Measurements from ENCODE around the gene ATP2B2. TPM values are rescaled to one million over a fixed set of nuclear protein-coding genes. Genes with fewer than 3 reads are reported as not detected.

ATP2B2 gene
- total and polyA plus RNA-seq, 2 of the 8 experiments (the other 6 are each of a cell fraction or from before 2014, with no cell fraction given): 0.14 to 1.2 TPM

DNA sequence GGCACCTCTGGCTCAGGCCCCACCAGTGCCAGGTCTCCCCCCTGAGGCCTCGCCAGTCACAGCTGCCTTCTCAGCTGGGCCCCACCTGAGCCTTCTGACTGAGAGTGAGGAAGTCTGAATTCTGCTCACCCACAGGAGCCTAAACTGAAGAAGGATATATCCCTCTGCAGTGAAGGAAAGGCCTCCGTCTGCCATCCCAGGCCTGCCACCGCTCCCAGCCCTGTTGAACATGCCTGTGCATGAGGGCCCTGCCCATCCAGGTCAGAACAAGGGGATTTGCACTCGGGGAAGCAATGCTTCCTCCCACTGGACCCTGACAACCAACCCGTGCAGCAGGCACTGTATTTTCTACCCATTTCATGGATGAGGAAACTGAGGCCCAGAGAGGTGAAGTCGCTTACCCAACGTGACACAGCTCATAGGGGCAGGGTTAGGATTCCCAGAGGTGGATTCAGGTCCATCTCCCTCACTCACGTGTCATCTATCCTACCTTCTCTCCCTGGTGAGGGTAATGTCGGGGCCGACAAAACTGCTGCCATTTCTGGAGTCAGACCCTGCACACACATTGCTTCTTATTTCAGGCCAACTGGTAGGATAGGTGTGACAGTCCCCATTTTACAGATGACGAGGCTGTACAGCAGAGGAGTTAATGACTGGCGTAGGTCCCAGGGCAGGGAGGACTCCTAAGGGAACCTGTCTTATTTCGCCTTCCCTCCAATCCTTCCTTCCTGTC, 22.6 kb downstream of the ATP2B2 start (continued):
- TF ChIP-seq, protein P1, sequence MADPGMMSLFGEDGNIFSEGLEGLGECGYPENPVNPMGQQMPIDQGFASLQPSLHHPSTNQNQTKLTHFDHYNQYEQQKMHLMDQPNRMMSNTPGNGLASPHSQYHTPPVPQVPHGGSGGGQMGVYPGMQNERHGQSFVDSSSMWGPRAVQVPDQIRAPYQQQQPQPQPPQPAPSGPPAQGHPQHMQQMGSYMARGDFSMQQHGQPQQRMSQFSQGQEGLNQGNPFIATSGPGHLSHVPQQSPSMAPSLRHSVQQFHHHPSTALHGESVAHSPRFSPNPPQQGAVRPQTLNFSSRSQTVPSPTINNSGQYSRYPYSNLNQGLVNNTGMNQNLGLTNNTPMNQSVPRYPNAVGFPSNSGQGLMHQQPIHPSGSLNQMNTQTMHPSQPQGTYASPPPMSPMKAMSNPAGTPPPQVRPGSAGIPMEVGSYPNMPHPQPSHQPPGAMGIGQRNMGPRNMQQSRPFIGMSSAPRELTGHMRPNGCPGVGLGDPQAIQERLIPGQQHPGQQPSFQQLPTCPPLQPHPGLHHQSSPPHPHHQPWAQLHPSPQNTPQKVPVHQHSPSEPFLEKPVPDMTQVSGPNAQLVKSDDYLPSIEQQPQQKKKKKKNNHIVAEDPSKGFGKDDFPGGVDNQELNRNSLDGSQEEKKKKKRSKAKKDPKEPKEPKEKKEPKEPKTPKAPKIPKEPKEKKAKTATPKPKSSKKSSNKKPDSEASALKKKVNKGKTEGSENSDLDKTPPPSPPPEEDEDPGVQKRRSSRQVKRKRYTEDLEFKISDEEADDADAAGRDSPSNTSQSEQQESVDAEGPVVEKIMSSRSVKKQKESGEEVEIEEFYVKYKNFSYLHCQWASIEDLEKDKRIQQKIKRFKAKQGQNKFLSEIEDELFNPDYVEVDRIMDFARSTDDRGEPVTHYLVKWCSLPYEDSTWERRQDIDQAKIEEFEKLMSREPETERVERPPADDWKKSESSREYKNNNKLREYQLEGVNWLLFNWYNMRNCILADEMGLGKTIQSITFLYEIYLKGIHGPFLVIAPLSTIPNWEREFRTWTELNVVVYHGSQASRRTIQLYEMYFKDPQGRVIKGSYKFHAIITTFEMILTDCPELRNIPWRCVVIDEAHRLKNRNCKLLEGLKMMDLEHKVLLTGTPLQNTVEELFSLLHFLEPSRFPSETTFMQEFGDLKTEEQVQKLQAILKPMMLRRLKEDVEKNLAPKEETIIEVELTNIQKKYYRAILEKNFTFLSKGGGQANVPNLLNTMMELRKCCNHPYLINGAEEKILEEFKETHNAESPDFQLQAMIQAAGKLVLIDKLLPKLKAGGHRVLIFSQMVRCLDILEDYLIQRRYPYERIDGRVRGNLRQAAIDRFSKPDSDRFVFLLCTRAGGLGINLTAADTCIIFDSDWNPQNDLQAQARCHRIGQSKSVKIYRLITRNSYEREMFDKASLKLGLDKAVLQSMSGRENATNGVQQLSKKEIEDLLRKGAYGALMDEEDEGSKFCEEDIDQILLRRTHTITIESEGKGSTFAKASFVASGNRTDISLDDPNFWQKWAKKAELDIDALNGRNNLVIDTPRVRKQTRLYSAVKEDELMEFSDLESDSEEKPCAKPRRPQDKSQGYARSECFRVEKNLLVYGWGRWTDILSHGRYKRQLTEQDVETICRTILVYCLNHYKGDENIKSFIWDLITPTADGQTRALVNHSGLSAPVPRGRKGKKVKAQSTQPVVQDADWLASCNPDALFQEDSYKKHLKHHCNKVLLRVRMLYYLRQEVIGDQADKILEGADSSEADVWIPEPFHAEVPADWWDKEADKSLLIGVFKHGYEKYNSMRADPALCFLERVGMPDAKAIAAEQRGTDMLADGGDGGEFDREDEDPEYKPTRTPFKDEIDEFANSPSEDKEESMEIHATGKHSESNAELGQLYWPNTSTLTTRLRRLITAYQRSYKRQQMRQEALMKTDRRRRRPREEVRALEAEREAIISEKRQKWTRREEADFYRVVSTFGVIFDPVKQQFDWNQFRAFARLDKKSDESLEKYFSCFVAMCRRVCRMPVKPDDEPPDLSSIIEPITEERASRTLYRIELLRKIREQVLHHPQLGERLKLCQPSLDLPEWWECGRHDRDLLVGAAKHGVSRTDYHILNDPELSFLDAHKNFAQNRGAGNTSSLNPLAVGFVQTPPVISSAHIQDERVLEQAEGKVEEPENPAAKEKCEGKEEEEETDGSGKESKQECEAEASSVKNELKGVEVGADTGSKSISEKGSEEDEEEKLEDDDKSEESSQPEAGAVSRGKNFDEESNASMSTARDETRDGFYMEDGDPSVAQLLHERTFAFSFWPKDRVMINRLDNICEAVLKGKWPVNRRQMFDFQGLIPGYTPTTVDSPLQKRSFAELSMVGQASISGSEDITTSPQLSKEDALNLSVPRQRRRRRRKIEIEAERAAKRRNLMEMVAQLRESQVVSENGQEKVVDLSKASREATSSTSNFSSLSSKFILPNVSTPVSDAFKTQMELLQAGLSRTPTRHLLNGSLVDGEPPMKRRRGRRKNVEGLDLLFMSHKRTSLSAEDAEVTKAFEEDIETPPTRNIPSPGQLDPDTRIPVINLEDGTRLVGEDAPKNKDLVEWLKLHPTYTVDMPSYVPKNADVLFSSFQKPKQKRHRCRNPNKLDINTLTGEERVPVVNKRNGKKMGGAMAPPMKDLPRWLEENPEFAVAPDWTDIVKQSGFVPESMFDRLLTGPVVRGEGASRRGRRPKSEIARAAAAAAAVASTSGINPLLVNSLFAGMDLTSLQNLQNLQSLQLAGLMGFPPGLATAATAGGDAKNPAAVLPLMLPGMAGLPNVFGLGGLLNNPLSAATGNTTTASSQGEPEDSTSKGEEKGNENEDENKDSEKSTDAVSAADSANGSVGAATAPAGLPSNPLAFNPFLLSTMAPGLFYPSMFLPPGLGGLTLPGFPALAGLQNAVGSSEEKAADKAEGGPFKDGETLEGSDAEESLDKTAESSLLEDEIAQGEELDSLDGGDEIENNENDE (IDR thresholded peaks at IDR 0.05; ENCODE audit: insufficient replicate concordance, low read length): no peak
- TF ChIP-seq, protein P2, sequence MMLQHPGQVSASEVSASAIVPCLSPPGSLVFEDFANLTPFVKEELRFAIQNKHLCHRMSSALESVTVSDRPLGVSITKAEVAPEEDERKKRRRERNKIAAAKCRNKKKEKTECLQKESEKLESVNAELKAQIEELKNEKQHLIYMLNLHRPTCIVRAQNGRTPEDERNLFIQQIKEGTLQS (IDR thresholded peaks at IDR 0.05; ENCODE audit: insufficient read depth, low read depth, low read length): no peak
- TF ChIP-seq POU5F1 (IDR thresholded peaks at IDR 0.05; ENCODE audit: low read depth, low read length) (no peak), RFX5 (IDR thresholded peaks at IDR 0.05; ENCODE audit: borderline replicate concordance, low read depth, low read length) (no peak), CTBP2 (IDR thresholded peaks at IDR 0.05; ENCODE audit: borderline replicate concordance, insufficient read depth, insufficient read length, low read length) (no peak)

Data from H1 (cell line).